HG03095 (cell line): ENCODE results near the gene CHRNA1.

Experiments
- ATAC-seq: cut with Tn5 transposase; IDR thresholded peaks from one replicate; pipeline ENCODE4 v1.9.1; 2021; ENCODE audit warnings: moderate library complexity; ENCODE audit not compliant: unreplicated experiment

Gene CHRNA1

DNA sequence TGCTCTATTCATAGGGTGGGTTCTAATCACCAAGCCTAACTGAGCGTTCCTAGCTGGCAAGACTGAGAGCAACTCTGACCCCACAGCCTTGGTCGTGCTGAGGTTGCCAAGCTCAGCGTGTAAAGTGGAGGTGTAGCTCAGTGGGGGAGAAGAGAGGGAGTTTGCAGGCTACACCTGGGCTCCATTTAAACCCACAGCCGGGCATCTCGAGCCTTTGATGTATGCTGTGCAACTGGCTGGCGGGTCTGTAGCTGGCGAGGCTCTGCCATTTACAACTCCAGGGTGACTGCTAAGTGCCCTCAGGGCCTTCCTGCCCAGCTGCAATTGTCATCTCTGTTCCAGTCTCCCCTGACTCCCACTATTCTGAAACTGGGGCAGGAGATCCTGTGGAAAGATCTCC is 20.0 kb upstream of the CHRNA1 start:
- ATAC-seq: no peak

DNA sequence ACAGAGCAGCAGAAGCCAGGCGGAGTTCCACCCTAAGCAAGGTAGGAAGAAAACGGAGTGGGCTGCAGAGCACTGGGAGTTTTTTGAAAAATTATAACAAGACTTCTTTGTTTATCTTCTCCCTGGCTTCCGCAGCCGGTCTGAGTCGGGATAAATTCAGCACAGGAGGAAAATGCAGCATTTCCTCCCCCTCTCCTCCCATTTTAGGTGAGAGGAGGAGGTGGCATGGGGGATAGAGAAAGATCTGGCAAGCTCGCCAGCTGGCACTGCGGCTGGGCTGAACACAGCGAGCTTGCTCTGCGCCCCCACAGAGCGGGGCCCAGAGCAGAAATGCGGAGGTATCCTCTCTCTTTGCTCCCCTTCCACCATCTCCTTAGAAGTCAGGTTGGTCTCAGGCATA is 17.7 kb upstream of the CHRNA1 start:
- ATAC-seq: no peak

DNA sequence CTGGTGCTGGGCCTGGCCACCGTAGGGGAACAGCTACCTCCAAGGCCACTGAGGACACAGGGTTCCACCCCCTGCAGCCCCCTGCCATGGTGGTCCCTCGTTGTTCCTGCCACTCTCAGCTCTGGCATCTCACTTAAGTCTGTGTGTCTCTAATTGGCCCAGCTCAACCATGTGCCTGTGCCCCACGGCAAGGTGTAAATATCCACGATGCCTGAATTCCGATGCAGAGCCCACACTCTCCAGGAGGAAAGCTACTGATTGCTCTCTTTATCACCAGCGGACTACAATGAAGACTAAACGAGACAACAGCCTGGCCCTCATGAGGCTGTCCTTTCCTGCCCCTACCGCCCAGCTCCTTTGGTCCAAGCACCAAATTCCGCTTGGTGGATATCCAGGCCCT is 17.0 kb upstream of the CHRNA1 start:
- ATAC-seq: no peak

DNA sequence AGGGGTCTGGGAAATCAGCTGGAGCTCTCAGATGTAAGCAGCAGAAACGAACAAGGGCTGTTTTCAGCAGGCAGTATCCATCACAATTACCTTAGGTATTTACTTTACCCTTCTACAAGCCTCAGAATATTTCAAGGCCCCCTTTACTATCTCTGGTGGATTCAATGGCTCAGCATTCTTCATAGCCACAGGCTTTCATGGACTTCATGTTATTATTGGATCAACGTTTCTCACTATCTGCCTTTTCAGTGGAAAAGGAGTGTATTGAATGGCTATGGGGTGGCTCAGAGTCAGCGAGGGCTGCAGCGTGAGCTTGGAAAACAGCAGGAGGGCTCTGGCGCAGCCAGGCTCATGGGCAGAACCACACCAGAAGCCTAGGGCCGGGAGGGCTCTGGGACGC is 16.6 kb upstream of the CHRNA1 start:
- no peak for ATAC-seq

DNA sequence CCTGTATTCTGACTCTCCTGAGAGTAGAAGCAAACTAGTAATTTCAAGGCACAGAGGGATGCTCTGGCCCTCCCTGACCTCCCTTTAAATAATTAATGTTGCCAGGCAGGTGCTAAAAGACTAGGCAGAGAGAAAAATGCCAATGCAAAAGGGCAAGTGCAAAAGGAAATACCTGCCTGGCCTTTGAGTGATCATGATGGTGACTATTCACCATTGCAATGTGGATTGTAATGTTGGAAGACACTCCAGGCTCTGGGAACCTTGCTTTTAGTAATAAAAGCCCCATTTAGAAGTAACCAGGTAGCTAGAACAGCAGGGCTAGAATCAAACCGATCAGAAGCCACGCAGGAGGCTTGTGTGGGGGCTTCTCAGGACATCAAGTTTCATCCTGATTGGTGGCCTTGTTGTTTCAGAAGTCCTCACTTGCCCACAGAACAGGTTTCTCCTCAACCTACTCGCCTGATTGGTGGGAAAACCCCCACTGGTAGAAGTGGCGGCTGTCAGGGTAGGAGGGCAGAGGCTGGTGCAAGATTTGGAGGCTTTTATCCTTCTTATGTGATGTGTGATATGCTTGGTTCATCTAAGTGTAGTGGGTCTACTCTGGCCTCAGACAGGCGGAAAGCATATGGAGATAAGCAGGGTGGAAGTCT is 16.0 kb upstream of the CHRNA1 start:
- ATAC-seq: no peak

DNA sequence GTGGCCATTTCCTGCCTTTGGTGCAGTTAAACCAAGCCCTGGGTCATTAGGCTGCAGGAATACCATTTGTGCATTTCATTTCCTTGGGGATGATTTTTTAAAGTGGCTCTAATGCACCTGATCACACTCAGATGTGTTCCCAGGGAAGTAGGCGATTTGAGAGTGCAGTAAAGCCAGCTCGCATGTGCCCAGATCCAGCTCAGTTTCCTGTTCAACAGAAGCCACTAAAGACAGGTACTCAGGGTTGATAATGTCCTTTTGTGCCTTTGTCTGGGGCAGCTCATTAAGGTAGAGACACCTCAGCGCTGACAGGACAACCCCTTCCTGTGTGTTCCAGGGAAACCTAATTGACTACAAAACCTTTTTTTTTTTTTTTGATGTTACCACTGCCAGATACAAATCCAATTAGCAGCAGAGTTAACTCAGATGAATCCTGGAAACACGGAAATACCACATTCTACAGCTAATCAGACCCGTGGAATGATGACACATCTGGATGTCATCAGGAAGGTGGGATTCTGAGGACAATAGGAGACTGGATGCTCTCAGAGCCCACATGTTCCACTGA is 15.2 kb upstream of the CHRNA1 start:
- ATAC-seq: no peak

DNA sequence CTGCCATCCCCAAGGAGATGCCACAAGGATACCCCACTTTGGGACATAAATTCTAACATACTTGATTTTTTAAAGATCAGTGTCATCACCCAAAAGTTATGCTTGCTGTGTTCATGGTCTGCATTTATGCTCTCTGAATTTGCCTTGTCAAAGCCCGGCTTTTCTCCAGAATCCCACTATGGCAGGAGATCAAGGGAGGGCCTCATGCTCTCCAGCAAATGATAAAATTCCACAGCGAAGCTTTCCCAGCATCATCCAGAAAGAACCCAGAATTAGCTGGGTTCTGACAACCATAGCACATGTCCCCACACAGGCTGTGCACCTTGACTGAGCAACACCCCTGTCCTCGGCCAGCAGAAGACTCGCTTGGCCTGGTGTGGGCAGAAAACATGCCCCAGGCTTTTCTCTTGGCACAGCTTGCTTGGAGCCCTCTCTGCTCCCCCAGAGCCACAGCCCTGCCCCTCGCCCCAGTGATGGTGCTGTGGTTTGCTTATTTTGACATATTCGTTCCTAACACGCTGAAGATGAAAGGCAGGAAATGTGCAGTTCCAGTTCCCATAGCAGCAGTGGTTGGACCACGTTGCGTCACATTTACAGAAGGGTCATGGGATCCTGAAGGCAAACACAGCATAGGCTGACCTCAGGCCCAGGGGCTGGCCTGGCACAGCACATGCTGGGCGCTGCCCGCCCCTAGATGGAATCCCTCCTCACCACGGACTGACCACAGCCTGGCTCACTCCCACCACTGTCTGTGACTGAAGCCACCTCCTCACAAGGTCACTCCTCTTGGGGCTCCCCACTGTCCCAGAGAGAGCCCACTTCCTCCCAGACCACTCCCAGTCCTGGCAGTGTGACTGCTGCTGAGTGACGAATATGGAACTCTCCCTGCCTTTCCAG is 14.1 kb upstream of the CHRNA1 start:
- peak; percentile 56 for ATAC-seq

DNA sequence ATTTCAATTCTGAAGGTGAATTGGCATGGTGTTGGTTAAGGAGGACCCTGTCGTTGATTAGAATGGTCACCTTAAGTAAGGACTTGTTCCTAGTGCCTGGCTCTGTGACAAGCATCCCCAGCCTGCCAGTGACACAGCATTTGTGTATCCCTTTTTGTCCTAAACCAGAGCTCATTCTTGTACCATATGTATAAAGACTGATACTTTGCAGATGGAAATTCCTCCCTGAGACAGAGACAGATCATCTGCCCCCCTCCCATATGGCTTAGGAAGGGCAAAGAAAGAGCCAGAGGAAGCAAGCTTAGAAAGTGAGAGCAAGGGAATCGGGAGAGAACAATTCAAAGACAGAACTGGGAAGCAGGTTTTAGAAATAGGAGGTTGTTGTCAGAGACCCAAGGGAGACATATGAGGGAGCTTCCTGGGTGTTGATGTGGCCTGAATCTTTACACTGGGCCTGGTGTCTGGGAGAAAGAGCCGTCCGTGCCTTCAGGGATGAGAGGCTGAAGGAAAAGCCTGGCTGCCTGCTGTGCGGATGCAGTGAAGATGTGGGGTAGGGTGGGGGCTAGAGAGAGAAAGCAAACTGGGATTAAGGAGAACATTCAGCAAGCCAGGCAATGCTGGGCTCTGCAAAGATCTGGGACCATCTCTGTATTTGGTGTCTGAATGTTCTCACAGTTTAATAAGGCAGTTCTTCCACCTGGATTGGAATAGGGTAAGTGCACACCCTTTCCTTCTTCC is 13.2 kb upstream of the CHRNA1 start:
- ATAC-seq: no peak

DNA sequence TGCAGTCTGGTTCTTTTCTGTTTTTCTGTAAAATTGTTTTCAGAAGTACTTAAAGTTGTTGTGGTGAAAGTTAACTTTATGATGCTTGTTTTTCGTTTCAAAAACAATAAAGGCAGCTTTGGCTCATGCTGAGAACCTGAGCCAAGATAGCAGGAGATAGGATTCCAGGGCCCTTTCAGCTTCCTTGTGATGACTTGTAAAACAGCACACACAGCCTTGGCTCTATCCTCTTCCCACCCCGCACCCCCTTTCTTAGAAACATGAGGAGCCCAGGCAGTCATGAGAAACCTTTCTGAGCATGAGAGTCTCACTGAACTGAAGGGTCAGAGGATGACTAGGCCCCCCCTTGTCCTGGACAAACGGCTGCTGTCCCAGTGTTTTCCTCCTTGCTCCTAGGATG is 12.4 kb upstream of the CHRNA1 start:
- ATAC-seq: no peak

DNA sequence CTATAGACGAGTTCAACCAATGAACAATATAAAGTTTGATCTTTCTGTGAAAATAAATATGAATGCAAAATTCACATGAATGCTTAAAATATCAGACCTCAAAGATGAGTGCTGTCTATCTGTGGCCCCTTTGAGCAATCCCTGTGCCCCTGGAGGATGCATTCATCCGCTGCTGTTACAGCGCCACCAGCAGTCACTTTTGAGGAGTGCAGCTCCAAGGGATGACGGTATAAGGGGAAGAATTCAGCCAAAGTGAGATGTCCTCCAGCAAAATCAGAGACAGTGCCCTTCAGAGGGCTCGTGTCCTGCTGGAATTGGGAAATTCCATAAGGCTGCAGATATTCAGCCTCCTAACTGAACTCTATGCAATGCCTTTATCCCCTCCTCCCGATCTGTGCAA is 12.0 kb upstream of the CHRNA1 start:
- ATAC-seq: no peak

DNA sequence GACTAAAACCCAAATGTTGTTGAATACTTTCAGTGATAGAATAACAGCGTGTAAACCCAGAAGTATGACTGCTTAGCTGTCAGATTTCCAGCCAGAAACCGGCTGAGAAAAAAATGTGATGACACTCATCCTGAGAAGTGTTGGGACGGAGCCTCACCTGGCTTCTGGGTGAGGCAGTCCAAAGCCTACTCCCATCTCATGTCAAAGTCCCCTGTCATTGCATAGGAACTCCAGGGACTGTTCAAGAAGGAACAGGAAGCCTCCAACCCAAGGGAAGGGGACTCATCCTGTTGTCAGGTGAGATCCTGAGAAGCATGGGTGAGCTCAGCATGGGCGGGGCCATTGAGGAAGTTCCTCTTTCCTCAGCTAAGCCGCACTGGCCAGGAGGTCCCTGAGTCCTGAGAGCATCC is 11.3 kb upstream of the CHRNA1 start:
- ATAC-seq: no peak

DNA sequence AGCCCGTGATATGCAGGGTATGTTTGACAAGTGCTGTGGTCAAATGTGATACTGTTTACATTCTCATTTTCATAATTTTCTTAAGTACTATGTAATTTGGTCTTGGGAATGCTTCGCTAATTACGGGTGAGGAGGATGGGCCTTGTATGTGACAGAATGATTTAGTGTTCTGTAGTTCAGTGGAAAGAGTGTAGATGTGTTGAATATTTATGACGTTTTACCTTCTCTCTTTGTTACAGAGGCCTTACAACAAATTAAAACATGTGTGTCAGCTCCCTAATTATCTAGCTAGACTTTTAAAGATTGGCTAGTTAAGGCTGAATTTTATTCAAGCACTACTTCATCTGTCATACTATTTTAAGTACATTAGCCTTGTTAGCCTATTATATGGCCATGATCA is 10.6 kb upstream of the CHRNA1 start:
- no peak for ATAC-seq

DNA sequence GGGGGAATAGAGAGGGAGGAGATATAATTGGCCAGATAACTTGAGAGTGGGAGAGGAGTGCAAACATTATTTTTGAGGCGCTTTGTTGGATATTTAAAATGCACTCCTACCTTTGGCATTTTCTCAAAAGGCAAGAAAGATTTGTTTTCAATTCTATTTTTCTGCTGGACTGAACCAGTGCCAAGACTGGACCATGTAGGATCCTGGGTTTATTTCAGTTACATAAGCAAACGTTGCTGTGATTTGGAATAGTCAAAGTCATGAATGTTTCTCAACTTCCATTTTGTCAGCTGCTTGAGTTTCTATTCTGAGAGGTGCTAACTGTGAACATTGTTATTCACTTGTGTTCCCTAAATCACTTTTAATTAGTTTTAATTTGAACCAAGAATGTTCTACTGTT is 8.9 kb upstream of the CHRNA1 start:
- no peak for ATAC-seq

DNA sequence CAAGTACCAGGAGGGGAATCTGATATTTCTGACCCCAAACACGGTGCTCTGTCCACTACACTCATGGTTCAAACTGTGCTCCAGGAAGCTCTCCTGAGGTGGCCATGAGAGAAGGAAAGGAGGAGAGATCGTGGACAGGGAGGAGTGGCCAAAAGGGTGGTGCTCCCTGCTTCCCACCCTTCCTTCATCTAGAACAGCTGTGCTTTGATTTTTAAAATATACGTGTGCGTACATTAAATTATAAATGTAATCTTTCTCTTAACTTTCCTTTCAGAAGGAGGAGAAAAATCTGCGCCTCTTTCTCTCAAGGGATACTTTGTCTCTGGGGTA is 8.2 kb upstream of the CHRNA1 start:
- no peak for ATAC-seq

DNA sequence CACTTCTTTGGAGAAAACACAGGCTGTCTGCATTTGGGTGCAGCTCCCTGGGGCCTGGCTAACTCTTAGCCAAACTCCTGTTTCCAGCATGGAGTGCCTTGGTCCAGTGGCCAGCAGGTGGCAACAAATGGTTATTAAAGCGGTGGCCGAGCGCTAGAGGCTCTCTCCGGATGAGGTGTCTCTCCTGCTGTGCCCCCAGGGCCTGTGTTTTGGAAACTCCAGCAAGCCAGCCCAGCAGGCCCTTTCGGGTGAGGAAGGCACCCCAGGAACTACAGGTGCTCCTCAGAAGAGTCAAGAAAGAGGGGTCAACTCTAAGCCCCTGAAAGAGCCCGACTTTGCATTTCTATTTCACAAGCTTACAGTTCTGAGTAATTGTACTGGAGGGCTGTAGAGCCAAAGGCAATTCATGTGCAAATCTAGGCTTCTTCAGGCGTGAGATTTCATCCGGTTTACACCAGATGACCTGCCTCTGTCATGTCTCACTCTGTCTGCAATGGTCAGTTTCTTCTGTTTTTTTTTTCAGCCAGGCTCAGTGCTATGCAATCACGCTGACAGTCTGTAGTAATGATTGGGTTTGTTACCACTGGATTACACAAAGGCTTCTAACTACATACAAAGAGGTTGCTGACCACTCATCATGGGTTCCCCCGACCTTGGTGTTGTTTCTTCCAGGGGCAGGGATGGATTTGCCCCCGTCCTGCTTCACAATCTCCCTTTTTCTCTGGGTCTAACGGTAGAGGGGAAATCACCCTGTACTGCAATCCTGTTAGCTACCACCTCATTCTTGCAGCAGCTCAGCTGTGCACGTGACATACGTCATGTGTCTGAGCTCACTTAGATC is 7.6 kb upstream of the CHRNA1 start:
- no peak for ATAC-seq

DNA sequence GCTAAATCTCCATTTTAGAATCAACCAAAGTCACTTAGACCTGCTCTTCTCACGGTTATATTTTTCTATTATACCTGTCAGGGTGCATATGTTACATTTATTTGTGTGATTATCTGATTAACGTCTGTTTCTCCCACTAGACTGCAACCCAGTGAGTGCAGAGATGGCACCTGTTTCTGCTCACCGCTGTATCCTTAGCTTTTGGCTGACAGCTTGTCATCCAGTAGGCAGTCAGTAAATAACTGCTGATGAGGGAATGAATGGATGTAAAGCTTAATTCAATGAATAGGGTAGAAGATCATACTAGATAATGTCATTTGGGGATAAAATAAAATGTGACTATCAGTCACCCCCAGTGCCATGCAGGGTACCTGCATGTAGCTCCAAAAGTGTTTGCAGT is 6.9 kb upstream of the CHRNA1 start:
- ATAC-seq: no peak

DNA sequence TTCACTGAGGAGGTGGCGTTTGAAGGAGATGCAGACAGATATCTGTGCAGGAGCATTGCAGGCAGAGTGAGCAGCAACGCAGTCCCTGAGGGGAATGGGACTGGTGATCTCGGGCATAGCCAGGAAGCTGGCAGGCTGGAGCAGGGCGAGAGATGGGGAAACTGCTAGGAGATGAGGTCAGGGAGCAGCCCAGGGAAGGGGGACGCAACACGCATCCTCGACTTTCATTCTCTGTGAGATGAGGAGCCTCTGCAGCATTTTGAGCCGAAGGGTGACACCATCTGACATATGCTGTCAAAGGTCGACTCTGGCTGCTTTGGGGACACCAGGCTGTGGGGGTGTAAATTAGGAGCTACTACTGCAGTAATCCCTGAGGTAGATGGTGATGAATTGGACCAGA is 4.3 kb upstream of the CHRNA1 start:
- ATAC-seq: no peak

DNA sequence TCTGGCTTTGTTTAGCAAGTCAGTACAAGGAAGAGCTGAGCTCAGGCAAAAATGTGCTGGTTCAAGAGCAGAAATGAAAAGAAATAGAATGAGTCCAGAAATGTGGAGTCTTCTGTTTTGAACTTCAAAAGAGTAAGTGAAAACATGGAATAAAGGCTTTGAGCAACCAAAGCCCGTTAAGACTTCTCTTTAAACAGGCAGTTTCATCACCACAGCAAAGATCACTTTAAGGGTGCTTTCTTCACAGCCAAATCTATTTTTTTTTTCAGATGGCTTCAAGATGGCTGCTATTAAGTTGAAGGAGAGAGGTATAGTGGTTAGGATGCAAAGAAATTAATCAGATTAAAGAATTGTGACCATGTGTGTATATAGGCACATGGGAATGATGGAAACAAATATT is 2.0 kb upstream of the CHRNA1 start:
- ATAC-seq: no peak

DNA sequence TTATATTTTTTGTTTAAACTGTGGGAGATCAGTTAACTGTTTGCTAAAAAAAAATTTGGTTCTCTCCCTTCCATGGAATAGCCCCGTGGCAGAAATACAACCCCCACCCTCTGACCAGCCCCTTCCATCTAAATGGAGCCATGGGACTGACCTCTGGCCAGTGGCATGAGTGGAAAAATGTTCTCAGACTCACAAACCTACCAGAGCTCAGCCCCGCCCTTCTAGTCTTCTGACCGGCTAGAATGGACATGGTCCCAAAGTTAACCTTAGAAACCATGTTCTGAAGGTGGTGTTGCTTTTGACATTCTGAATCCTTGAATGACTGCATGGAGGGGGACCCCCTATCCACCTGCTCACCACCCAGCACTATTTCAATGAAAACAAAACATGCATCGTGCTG is 1.3 kb upstream of the CHRNA1 start:
- ATAC-seq: no peak

DNA sequence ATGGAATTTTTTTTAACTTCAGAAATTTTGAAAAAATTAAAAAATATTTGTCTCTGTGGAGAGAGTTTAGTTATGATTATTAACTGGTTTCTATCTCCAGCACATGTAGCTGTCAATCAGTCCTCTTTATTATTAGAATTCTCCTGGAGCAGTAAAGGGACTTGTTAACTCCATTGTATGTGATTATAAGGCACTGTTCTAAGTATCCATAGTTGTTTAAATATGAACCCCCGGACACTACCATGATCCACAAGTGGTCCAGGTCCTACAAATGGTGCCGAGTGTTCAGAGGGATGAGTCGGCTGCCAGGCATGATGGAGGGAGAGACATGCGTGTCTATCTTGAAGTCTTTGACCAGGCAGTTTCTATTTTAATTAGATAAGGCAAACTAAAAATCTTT is 492 bp downstream of the CHRNA1 start:
- no peak for ATAC-seq

DNA sequence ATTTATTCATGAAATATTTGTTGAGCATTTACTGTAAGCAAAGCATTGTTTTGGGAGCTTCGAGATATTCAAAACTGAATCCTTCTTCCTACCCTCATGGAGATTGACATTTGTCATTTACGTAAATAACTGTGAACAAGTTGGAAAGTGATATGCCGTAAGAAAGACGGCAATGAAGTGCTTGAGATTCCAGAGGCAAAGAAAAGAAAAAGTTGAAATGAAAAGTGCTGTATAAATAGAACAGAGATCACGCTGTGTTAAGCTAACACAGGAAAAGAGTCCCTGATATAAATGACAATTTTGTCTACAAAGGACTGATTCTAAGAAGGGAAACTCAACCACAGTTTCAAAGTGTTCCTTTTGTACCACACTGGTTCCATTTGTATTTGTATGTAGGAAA is 1.8 kb downstream of the CHRNA1 start:
- no peak for ATAC-seq
